ENCODE measurements around the gene COX5A.

COX5A gene

DNA sequence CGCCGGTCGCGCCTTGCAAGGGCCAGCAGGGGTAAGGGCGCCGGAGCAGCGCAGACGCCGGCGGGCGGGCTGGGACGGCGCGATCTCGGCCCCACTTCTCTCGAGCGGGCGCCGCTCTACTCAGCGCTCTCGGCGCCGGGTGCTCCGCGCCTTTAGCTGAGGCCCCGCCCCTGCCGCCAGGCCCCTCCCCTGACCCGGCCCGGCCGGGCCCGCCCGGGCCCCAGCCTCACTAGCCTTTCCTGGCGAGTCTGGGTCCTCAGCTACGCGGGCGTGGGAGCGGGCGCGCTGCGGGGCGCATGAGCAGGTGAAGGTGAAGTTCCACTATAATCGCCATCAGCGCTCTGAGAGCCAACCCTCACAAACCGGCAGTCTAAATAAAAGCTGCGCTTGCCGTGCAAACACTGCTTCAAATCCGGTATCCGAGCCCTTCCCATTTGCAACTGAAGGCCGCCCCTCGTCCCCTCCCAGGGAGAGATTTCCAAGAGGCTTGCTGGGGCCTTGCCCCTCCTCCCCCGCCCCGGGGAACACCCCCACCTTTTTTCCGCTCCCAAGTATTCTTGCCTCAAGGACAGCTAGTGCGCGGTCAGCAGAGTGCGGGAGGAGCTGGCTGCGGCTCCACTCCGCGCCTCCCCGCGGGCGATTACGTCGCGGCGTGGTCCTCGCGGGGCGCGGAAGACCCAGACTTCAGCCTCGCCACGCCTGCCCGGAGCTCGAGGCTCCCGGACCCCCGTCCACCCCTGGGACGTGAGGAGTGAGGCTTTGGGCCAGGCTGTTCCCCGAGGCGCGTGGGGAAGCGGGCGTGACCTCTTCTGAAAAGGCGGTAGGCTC is 19.0 kb upstream of the COX5A start, which contains the start of gene RPP25:
TSS of gene RPP25 (minus strand) at position 125 of the 828 bp plus-strand sequence. CDS start 189 bp downstream, outside the sequence.
- in situ Hi-C loops (cut with HindIII; ENCODE audit: low sequenced_read_pairs) = no loop called here
- DNase-seq (ENCODE audit: low read depth, low spot score) = peak; percentile 61
- TF ChIP-seq, protein P1, sequence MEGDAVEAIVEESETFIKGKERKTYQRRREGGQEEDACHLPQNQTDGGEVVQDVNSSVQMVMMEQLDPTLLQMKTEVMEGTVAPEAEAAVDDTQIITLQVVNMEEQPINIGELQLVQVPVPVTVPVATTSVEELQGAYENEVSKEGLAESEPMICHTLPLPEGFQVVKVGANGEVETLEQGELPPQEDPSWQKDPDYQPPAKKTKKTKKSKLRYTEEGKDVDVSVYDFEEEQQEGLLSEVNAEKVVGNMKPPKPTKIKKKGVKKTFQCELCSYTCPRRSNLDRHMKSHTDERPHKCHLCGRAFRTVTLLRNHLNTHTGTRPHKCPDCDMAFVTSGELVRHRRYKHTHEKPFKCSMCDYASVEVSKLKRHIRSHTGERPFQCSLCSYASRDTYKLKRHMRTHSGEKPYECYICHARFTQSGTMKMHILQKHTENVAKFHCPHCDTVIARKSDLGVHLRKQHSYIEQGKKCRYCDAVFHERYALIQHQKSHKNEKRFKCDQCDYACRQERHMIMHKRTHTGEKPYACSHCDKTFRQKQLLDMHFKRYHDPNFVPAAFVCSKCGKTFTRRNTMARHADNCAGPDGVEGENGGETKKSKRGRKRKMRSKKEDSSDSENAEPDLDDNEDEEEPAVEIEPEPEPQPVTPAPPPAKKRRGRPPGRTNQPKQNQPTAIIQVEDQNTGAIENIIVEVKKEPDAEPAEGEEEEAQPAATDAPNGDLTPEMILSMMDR (IDR thresholded peaks at IDR 0.05; ENCODE audit: low read depth, low read length) = no peak
- peak within 1 kb of the TSS; percentile 43 for H3K4me3 ChIP-seq (ENCODE audit: low read depth, low read length)

GRCh38 chr15:74955796-74956647 is 18.1 kb upstream of the COX5A start:
- in situ Hi-C loops (cut with HindIII; ENCODE audit: low sequenced_read_pairs) = no loop called here
- TF ChIP-seq, protein P1 (IDR thresholded peaks at IDR 0.05; ENCODE audit: low read depth, low read length) = peak; percentile 41
- peak; percentile 50 for DNase-seq (ENCODE audit: low read depth, low spot score)

GRCh38 chr15:74955017-74955416 is 17.1 kb upstream of the COX5A start:
- in situ Hi-C loops (cut with HindIII; ENCODE audit: low sequenced_read_pairs) = no loop called here
- TF ChIP-seq, protein P1 (IDR thresholded peaks at IDR 0.05; ENCODE audit: low read depth, low read length) = no peak
- H3K4me3 ChIP-seq (ENCODE audit: low read depth, low read length) = no peak overlapping the region
- DNase-seq (ENCODE audit: low read depth, low spot score) = no peak

More at GRCh38 chr15:74955796-74956647, 18.1 kb upstream of the COX5A start:
- peak overlapping the region; percentile 43 for H3K4me3 ChIP-seq (ENCODE audit: low read depth, low read length)

- in situ Hi-C loops (cut with HindIII; ENCODE audit: low sequenced_read_pairs) = no loop called here
- TF ChIP-seq, protein P1 (IDR thresholded peaks at IDR 0.05; ENCODE audit: low read depth, low read length) = no peak
- peak; percentile 30 for DNase-seq (ENCODE audit: low read depth, low spot score)
- no peak overlapping the region for H3K4me3 ChIP-seq (ENCODE audit: low read depth, low read length)
Observed at GRCh38 chr15:74954515-74954914, 16.6 kb upstream of the COX5A start.

- DNase-seq (ENCODE audit: low read depth, low spot score) = no peak
- in situ Hi-C loops (cut with HindIII; ENCODE audit: low sequenced_read_pairs) = no loop called here
- TF ChIP-seq, protein P1 (IDR thresholded peaks at IDR 0.05; ENCODE audit: low read depth, low read length) = no peak
Observed at GRCh38 chr15:74951006-74951405, 13.1 kb upstream of the COX5A start.

GRCh38 chr15:74950078-74950908 is 12.4 kb upstream of the COX5A start:
- in situ Hi-C loops (cut with HindIII; ENCODE audit: low sequenced_read_pairs) = no loop called here
- DNase-seq (ENCODE audit: low read depth, low spot score) = peak; percentile 68
- no peak overlapping the region for H3K4me3 ChIP-seq (ENCODE audit: low read depth, low read length)
- TF ChIP-seq, protein P1 (IDR thresholded peaks at IDR 0.05; ENCODE audit: low read depth, low read length) = peak; percentile 99

More at GRCh38 chr15:74951006-74951405, 13.1 kb upstream of the COX5A start:
- H3K4me3 ChIP-seq (ENCODE audit: low read depth, low read length) = no peak overlapping the region

All from astrocyte of the spinal cord (primary cell).